ENCODE results near the gene IGFL3.

The IGFL3 gene

DNA sequence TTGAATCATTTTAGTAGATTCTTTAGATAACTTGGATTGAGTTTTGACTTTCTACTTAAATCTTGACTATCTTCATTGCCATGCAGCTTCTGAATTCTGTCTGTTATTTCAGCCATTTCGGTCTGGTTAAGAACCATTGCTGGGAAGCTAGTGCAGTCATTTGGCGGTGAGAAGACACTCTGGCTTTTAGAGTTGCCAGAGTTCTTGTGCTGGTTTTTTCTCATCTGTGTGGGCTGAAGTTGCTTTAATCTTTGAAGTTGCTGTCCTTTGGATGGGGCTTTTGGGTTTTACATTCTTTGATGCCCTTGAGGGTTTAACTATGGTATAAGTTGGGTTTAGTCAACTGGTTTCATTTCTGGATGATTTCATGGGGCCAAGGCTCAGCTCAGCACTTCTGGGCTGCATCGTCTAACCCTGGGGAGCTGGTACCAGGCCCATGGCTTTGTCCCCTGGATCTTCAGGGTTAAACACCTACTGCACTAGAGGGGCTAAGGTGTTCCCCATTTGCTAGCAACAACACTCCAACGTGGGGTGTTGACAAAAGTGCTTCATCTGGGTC, 13.5 kb upstream of the IGFL3 start:
- no peaks in the 10 kb centered on the region for H3K9me3 Mint-ChIP-seq
- DNase-seq (ENCODE audit: low spot score): no peak
- no peak overlapping the region for H3K4me3 Mint-ChIP-seq
- peaks cover 3% of the 10 kb centered on the region for H3K4me1 Mint-ChIP-seq (ENCODE audit: low read depth)
- H3K27me3 Mint-ChIP-seq (ENCODE audit: low read depth): peaks cover 8% of the 10 kb centered on the region
- H3K27ac Mint-ChIP-seq: no peak overlapping the region
- no peaks in the 10 kb centered on the region for H3K36me3 Mint-ChIP-seq (ENCODE audit: low read depth)

DNA sequence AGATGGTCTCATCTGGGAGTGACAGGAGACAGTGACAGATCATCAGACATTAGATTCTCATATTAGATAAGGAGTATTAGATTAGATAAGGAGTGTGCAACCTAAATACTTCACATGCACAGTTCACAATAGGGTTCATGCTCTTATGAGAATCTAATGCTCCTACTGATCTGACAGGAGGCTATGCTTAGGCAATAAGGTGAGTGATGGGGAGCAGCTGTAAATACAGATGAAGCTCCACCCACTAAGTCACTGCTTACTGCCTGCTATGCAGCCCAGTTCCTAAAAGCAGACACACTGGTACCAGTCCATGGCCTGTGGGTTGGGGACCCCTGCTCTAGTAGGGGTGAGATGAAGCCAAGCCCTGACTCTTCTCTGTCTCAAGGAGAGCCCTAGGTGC, 10.0 kb upstream of the IGFL3 start:
- Mint-ChIP-seq H3K36me3 (ENCODE audit: low read depth) (no peaks in the 10 kb centered on the region), H3K27ac (no peak overlapping the region), H3K9me3 (no peaks in the 10 kb centered on the region), H3K4me3 (no peak overlapping the region), H3K27me3 (ENCODE audit: low read depth) (peaks cover 13% of the 10 kb centered on the region), H3K4me1 (ENCODE audit: low read depth) (peaks cover 3% of the 10 kb centered on the region)
- DNase-seq (ENCODE audit: low spot score): no peak

DNA sequence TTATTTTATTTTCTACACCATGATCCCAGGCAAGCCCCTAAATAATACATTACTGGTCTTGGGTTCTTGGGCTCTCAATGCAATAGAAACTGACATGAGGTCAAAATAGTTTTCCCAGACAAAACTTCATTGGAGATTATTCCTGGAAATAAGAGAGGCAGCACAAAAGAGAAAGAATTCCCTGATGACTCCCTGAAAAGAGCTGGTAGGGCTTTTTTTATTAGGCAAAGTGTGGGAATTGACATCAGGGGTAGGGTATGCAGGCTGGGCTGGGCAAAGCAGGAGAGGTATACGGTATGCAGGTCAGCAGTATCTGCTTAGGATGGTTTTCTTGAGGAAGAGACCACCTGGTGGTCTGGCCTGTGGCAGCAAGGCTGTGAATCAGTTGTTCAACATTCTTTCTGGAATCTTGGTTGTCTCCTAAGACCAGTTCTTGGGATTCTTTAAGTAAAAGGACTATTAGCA, 9.3 kb upstream of the IGFL3 start:
- peaks cover 3% of the 10 kb centered on the region for H3K4me1 Mint-ChIP-seq (ENCODE audit: low read depth)
- no peaks in the 10 kb centered on the region for H3K36me3 Mint-ChIP-seq (ENCODE audit: low read depth)
- peaks cover 19% of the 10 kb centered on the region for H3K27me3 Mint-ChIP-seq (ENCODE audit: low read depth)
- no peak overlapping the region for H3K27ac Mint-ChIP-seq
- no peak overlapping the region for H3K4me3 Mint-ChIP-seq
- no peaks in the 10 kb centered on the region for H3K9me3 Mint-ChIP-seq
- no peak for DNase-seq (ENCODE audit: low spot score)

DNA sequence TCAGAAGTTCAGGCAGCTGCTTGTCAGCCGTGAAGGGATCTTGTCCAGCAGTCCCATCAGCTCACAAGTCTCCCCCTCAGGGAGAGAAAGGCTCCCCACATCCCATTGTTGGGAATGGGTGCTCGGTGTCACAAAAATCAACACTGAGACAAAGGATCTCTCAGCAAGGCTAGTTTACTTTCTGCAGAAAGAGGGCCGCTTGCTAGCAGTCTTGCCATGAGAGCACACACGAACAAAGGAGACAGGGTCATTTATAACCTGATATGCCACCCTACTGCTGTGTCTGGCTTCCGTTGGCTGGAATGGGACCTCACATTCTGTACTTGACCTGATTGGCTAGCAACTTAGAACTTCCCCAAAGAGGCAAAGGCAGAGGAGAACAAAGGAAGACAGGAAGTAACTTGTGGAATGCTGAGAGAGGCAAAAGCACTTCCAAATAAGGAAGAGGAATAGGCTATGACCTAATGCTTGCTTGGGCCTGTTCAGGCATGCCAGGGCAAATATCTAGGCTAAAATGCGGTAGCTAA, 8.7 kb upstream of the IGFL3 start:
- Mint-ChIP-seq H3K27me3 (ENCODE audit: low read depth) (peaks cover 20% of the 10 kb centered on the region), H3K4me1 (ENCODE audit: low read depth) (peaks cover 3% of the 10 kb centered on the region), H3K9me3 (no peaks in the 10 kb centered on the region), H3K4me3 (no peak overlapping the region), H3K36me3 (ENCODE audit: low read depth) (no peaks in the 10 kb centered on the region), H3K27ac (no peak overlapping the region)
- no peak for DNase-seq (ENCODE audit: low spot score)

DNA sequence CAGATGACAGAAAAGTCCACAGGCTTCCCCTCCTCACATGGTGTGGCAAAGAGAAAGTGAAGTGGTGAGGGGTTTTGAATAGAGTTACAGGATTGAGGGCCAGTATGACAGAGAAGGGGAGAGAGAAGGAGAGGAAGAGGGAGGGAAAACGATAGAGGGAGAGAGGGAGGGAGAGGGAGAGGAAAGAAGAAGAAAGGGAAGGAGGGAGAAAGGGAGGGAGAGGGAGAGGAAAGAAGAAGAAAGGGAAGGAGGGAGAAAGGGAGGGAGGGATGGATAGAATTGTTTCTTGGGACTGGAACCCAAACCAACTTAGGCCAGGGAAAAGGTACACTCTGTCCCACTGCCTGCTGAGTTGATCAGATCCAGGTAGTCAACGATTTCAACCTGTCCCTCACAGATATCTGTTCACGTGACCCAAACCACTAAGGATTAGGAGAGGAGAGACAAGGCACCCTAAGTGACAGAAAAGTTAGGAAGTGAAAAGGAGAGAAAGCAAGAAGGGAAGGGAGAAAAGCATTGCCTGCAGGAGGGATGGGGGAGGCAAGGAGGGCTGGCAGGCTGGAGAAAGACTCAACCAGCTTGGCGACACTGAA, 8.1 kb upstream of the IGFL3 start:
- H3K4me3 Mint-ChIP-seq: no peak overlapping the region
- peaks cover 25% of the 10 kb centered on the region for H3K27me3 Mint-ChIP-seq (ENCODE audit: low read depth)
- H3K36me3 Mint-ChIP-seq (ENCODE audit: low read depth): no peaks in the 10 kb centered on the region
- no peaks in the 10 kb centered on the region for H3K9me3 Mint-ChIP-seq
- H3K4me1 Mint-ChIP-seq (ENCODE audit: low read depth): peaks cover 2% of the 10 kb centered on the region
- no peak overlapping the region for H3K27ac Mint-ChIP-seq
- no peak for DNase-seq (ENCODE audit: low spot score)

DNA sequence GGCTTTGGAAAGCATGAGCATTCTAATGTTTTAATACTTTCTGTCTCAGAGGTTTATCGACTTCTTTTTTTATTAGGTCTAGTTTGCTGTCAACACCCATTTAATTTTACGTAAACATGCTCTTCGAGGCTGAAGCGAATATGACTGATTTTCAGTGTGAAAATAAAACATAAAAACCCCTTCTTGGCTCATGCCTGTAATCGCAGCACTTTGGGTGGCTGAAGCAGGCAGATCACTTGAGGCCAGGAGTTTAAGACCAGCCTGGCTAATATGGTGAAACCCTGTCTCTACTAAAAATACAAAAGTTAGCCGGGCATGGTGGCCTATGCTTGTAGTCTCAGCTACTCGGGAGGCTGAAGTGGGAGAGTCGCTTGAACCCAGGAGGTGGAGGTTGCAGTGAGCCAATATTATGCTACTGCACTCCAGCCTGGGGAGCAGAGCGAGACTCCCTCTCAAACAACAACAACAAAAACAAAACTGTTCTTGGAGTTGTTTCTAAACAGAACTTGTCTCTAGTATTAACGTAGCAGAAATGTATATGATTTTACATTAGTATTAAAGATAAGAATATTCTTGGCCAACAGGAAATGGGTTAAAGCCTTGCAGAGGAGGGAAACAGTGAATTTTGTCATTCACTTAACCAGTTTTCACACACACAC, 7.1 kb upstream of the IGFL3 start:
- Mint-ChIP-seq H3K27ac (no peak overlapping the region), H3K27me3 (ENCODE audit: low read depth) (peaks cover 27% of the 10 kb centered on the region), H3K4me3 (no peak overlapping the region), H3K36me3 (ENCODE audit: low read depth) (no peaks in the 10 kb centered on the region), H3K4me1 (ENCODE audit: low read depth) (peaks cover 2% of the 10 kb centered on the region), H3K9me3 (no peaks in the 10 kb centered on the region)
- DNase-seq (ENCODE audit: low spot score): no peak

DNA sequence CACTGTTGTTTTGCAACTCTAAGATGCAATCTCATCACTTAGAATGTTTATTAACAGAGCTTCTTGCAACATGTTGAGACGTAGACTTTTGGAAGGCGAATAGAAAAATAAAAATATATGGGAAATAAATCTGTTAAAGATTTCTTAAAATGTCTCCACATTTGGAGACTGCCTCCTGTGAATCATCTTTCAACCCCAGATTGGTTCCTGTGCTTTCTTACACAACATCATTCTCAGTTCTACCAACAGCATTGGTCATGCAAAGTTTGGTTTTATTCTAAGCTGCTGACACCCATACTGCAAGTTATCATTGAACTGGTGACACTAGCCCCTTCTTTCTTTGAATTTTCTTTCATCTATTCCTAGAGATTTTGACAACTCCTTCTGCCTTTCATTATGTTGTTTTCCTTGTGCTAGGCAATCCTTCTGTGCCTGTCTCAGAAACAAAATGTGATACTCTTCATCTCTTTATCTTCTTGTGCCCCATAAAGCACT, 1.6 kb upstream of the IGFL3 start:
- Mint-ChIP-seq H3K27ac (no peak overlapping the region), H3K36me3 (ENCODE audit: low read depth) (no peaks in the 10 kb centered on the region), H3K9me3 (no peaks in the 10 kb centered on the region), H3K4me1 (ENCODE audit: low read depth) (no peaks in the 10 kb centered on the region), H3K4me3 (no peak overlapping the region), H3K27me3 (ENCODE audit: low read depth) (peaks cover 33% of the 10 kb centered on the region)
- DNase-seq (ENCODE audit: low spot score): no peak

DNA sequence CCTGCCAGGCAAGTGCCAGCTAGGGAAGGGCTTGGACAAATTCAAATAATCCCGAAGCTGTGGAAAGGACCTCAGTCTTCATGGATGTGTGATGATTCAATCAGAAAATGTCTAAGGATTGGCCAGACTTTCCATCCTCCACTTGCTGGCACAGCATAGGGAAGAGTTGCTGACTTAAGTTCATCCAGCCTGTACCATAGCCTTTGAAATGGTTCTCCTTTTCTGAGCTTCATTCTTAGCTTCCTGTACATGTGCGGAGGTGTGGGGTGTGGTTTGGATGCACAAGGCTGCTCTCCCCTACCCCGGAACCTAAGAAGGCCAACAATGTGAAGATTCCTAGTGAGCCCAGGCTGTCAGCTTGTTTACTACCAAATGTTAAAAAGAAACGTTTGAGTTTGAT, 959 bp upstream of the IGFL3 start:
- H3K36me3 Mint-ChIP-seq (ENCODE audit: low read depth): no peaks in the 10 kb centered on the region
- DNase-seq (ENCODE audit: low spot score): no peak
- no peak overlapping the region for H3K27ac Mint-ChIP-seq
- peaks cover 31% of the 10 kb centered on the region for H3K27me3 Mint-ChIP-seq (ENCODE audit: low read depth)
- H3K4me3 Mint-ChIP-seq: no peak overlapping the region
- no peaks in the 10 kb centered on the region for H3K9me3 Mint-ChIP-seq
- no peaks in the 10 kb centered on the region for H3K4me1 Mint-ChIP-seq (ENCODE audit: low read depth)

DNA sequence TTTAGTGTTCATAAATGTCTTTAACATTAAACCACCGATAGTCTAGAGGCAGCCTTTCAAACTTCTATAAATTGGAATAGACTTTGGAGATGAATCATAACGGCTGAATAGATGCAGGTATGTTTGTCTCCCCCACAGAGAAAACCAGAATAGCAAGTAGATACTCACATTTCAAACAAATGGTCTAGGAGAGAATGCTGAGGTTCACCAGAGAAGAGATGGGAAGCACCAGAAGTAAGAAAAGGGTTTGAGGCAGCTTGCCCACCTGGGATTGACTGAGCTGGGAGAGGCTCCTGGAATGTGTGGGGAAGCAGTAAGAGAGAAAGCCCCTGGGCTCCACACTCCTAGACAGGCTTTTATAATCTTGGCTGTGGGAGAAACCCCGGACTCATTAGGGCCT, 6.4 kb downstream of the IGFL3 start:
- Mint-ChIP-seq H3K27ac (no peak overlapping the region), H3K4me1 (ENCODE audit: low read depth) (peaks cover 6% of the 10 kb centered on the region), H3K4me3 (no peak overlapping the region), H3K27me3 (ENCODE audit: low read depth) (peaks cover 14% of the 10 kb centered on the region), H3K36me3 (ENCODE audit: low read depth) (no peaks in the 10 kb centered on the region), H3K9me3 (no peaks in the 10 kb centered on the region)
- no peak for DNase-seq (ENCODE audit: low spot score)

DNA sequence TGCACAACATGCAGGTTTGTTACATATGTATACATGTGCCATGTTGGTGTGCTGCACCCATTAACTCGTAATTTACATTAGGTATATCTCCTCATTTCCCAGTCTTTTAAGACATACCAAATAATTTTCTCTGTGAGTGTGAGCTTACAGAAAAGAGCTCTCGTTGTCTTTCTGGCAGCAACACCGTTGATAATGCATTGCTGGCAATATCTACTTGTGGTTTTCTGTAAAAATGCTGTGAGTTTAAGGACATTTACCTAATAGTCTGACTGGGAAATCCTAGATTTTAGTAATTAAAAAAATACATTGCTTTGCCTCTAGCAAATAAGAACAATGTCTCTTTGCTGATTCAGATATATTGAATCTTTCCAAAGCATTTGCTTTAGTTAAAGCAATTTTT, 8.4 kb downstream of the IGFL3 start:
- Mint-ChIP-seq H3K36me3 (ENCODE audit: low read depth) (no peaks in the 10 kb centered on the region), H3K27me3 (ENCODE audit: low read depth) (peaks cover 15% of the 10 kb centered on the region), H3K9me3 (no peaks in the 10 kb centered on the region), H3K27ac (no peak overlapping the region), H3K4me3 (no peak overlapping the region), H3K4me1 (ENCODE audit: low read depth) (peaks cover 6% of the 10 kb centered on the region)
- no peak for DNase-seq (ENCODE audit: low spot score)

DNA sequence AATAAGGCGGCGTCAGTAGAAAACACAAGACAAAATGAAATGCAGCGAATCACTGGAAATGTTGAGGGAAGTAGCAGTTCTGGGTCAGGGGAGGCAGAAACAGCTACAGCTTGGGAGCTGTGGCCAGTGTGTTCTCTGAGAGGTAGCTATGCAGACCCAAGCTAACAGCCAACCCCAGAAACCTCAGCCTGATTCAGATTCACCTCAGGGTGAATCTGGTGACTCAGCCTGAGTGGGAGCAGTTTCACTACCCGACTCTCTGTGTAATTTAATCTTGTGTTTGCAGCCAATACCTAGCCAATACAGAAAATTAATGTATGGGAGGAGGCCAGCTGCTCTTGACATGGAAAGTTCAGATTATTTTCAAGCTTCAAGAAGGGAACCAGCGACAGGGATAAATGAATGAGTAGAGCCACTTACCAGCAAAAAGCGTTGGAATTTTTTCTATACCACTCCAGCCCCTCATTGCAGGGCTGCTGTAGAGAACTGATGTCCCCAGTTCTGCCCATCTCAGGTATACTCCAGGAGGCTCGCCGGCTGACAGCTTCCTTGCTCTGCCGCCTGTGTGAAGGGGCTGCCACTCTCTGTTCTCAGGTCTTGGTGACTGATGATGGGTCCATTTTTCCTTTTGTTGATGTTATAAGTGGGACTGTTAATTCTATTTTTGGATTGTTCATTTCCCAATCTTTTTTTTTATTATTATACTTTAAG, 8.9 kb downstream of the IGFL3 start:
- H3K27ac Mint-ChIP-seq: no peak overlapping the region
- DNase-seq (ENCODE audit: low spot score): peak; percentile 81
- peaks cover 6% of the 10 kb centered on the region for H3K4me1 Mint-ChIP-seq (ENCODE audit: low read depth)
- no peaks in the 10 kb centered on the region for H3K36me3 Mint-ChIP-seq (ENCODE audit: low read depth)
- peaks cover 18% of the 10 kb centered on the region for H3K27me3 Mint-ChIP-seq (ENCODE audit: low read depth)
- no peaks in the 10 kb centered on the region for H3K9me3 Mint-ChIP-seq
- no peak overlapping the region for H3K4me3 Mint-ChIP-seq

DNA sequence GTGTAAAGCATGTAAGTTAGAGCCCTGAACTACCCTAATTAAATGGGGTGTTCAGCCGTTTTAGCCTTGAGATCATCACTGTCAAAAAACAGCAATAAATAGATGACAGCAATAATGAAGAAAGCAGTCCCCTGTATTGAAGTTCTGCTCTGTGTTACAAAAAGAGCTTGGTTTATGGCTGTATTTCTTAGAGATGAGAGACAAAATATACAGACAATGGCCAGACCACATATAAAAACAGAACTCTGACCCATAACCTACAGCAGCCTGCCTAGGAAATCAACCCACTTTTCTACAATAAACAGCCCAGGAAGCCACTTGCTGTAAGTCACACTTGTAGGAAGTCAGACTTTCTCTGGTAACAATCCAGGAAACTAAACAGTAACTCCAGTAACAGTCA, 10.8 kb downstream of the IGFL3 start:
- peaks cover 6% of the 10 kb centered on the region for H3K4me1 Mint-ChIP-seq (ENCODE audit: low read depth)
- DNase-seq (ENCODE audit: low spot score): no peak
- H3K27ac Mint-ChIP-seq: no peak overlapping the region
- no peak overlapping the region for H3K4me3 Mint-ChIP-seq
- no peaks in the 10 kb centered on the region for H3K9me3 Mint-ChIP-seq
- peaks cover 17% of the 10 kb centered on the region for H3K27me3 Mint-ChIP-seq (ENCODE audit: low read depth)
- H3K36me3 Mint-ChIP-seq (ENCODE audit: low read depth): no peaks in the 10 kb centered on the region

DNA sequence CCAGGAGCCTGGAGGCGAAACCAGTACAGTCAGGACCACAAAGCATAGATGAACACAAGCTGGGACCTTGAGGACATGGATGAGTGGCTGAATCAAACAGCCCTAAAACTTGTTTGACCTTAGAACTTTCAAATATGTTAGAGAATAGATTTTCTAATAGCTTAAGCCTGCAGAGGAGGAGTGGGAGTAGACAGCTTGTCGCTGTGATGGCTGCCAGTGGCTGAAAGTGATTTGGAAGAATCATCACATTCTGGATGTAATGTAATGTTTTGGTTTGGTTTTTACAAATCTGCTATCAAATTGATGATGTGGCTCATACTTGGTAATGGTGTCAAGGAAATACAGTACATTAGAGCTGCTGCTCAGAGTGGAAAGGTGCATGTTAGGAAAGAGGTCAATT, 12.0 kb downstream of the IGFL3 start:
- Mint-ChIP-seq H3K27me3 (ENCODE audit: low read depth) (peaks cover 20% of the 10 kb centered on the region), H3K27ac (no peak overlapping the region), H3K4me1 (ENCODE audit: low read depth) (peaks cover 6% of the 10 kb centered on the region), H3K9me3 (no peaks in the 10 kb centered on the region), H3K36me3 (ENCODE audit: low read depth) (no peaks in the 10 kb centered on the region), H3K4me3 (no peak overlapping the region)
- no peak for DNase-seq (ENCODE audit: low spot score)

DNA sequence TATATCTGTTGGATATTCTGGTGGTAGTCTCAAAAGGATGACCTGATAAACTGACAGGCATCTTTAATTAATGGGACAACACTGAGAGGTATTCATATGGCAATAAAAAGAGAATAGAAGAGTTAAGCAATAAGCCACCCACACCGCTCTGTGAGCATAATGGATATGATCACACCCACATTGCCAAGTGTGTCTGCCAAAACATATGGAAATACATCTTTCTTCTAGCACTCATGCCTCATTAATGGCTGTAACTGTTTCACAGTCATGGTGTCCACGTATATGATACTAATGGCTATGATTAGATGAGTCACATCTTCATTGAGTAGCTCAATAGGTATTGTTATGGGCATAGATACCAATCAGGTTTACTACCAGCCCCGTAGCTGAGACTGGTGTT, 13.1 kb downstream of the IGFL3 start:
- H3K27me3 Mint-ChIP-seq (ENCODE audit: low read depth): peaks cover 20% of the 10 kb centered on the region
- no peaks in the 10 kb centered on the region for H3K36me3 Mint-ChIP-seq (ENCODE audit: low read depth)
- no peak overlapping the region for H3K4me3 Mint-ChIP-seq
- peaks cover 6% of the 10 kb centered on the region for H3K4me1 Mint-ChIP-seq (ENCODE audit: low read depth)
- no peak overlapping the region for H3K27ac Mint-ChIP-seq
- H3K9me3 Mint-ChIP-seq: no peaks in the 10 kb centered on the region
- no peak for DNase-seq (ENCODE audit: low spot score)
